Trophoblast cell (in vitro differentiated cells and primary cell): ENCODE measurements around the gene GLB1L. TPM values are rescaled to one million over a fixed set of nuclear protein-coding genes. Genes with fewer than 3 reads are reported as not detected.

Experiments
- DNase-seq, 2 donors: peaks; one replicate each; pipeline ENCODE4 v3.0.0-alpha.2; 2016
- H2AFZ ChIP-seq: 2 replicates; pipeline ENCODE4 v1.6.1; 2013; ENCODE audit warnings: low read length, moderate library complexity, mild to moderate bottlenecking; ENCODE audit not compliant: insufficient read depth, poor library complexity
- H2AK5ac ChIP-seq: 2 replicates; pipeline ENCODE4 v1.6.1; 2013; ENCODE audit warnings: mild to moderate bottlenecking, low read length
- H2BK120ac ChIP-seq: 2 replicates; pipeline ENCODE4 v1.6.1; 2013; ENCODE audit warnings: low read length, mild to moderate bottlenecking, moderate library complexity; ENCODE audit not compliant: insufficient read depth, poor library complexity
- H2BK12ac ChIP-seq: 2 replicates; pipeline ENCODE4 v1.6.1; 2013; ENCODE audit warnings: mild to moderate bottlenecking, low read length, moderate library complexity
- H2BK5ac ChIP-seq: 2 replicates; pipeline ENCODE4 v1.6.1; 2013; ENCODE audit warnings: low read length, low read depth, moderate library complexity, mild to moderate bottlenecking; ENCODE audit not compliant: poor library complexity
- H3K14ac ChIP-seq: 2 replicates; pipeline ENCODE4 v1.6.1; 2013; ENCODE audit warnings: mild to moderate bottlenecking, low read length
- H3K18ac ChIP-seq: 2 replicates; pipeline ENCODE4 v1.6.1; 2013; ENCODE audit warnings: mild to moderate bottlenecking, low read length
- H3K23ac ChIP-seq: 2 replicates; pipeline ENCODE4 v1.6.1; 2013; ENCODE audit warnings: low read length
- H3K27ac ChIP-seq: 2 replicates; pipeline ENCODE4 v1.5.1; 2013; ENCODE audit warnings: low read depth, mild to moderate bottlenecking, inconsistent platforms, low read length, moderate library complexity
- H3K27me3 ChIP-seq: 2 replicates; pipeline ENCODE4 v1.6.1; 2013; ENCODE audit warnings: inconsistent platforms, mild to moderate bottlenecking, low read length, moderate library complexity; ENCODE audit not compliant: insufficient read depth
- H3K36me3 ChIP-seq, 2 experiments: 1 replicate in 1 of 2; 2 replicates in 1 of 2; pipeline ENCODE4 v1.6.1; 2013; ENCODE audit warnings: low read length in 2 of 2, mild to moderate bottlenecking in 2 of 2, moderate library complexity in 1 of 2; ENCODE audit not compliant: insufficient read depth in 2 of 2, control insufficient read depth in 1 of 2
- H3K4ac ChIP-seq: 2 replicates; pipeline ENCODE4 v1.6.1; 2013; ENCODE audit warnings: low read depth, mild to moderate bottlenecking, low read length, moderate library complexity
- H3K4me1 ChIP-seq, 2 experiments: 1 replicate in 1 of 2; 2 replicates in 1 of 2; pipeline ENCODE4 v1.6.1; 2013; ENCODE audit warnings: low read length in 2 of 2, mild to moderate bottlenecking in 2 of 2, moderate library complexity in 1 of 2; ENCODE audit not compliant: insufficient read depth in 2 of 2, control insufficient read depth in 1 of 2
- H3K4me2 ChIP-seq: 2 replicates; pipeline ENCODE4 v1.6.1; 2013; ENCODE audit warnings: inconsistent platforms, mild to moderate bottlenecking, low read length, moderate library complexity
- H3K4me3 ChIP-seq: 2 replicates; pipeline ENCODE4 v1.5.1; 2013; ENCODE audit warnings: mild to moderate bottlenecking, low read depth, low read length, inconsistent platforms
- H3K79me1 ChIP-seq: one replicate; pipeline ENCODE4 v1.6.1; 2013; ENCODE audit warnings: low read length
- H3K79me2 ChIP-seq: 2 replicates; pipeline ENCODE4 v1.6.1; 2013; ENCODE audit warnings: low read length, mild to moderate bottlenecking; ENCODE audit not compliant: control insufficient read depth, insufficient read depth, poor library complexity
- H3K9ac ChIP-seq: 2 replicates; pipeline ENCODE4 v1.6.1; 2013; ENCODE audit warnings: mild to moderate bottlenecking, low read length
- H3K9me3 ChIP-seq: 2 replicates; pipeline ENCODE4 v1.6.1; 2013; ENCODE audit warnings: low read depth, mild to moderate bottlenecking, control low read depth, inconsistent platforms, low read length; ENCODE audit not compliant: insufficient read depth
- H4K12ac ChIP-seq: 2 replicates; pipeline ENCODE4 v1.6.1; 2013; ENCODE audit warnings: low read depth, mild to moderate bottlenecking, low read length, moderate library complexity
- H4K8ac ChIP-seq: 2 replicates; pipeline ENCODE4 v1.6.1; 2013; ENCODE audit warnings: low read depth, mild to moderate bottlenecking, low read length, moderate library complexity
- H4K91ac ChIP-seq: one replicate; pipeline ENCODE4 v1.6.1; 2013; ENCODE audit warnings: low read depth, mild to moderate bottlenecking, low read length, moderate library complexity
- WGBS: extraction: QIAGEN DNeasy Blood & Tissue Kit; methylation state at CpG from one replicate; pipeline ENCODE4 v1.1.7; 2013; ENCODE audit warnings: missing lambda C conversion rate; ENCODE audit not compliant: insufficient read length, insufficient coverage; ENCODE audit errors: extremely low coverage; 5-methylcytosine and 5-hydroxymethylcytosine counted together
- polyA plus RNA-seq: library from polyadenylated mRNA; stranded (reverse); fragments of 200-250 nt; gene quantifications from 2 replicates; pipeline ENCODE4 v1.2.3, GENCODE V29; 2013

GLB1L gene
- polyA plus RNA-seq: 2.3 and 2.8 TPM in 2 replicates

DNA sequence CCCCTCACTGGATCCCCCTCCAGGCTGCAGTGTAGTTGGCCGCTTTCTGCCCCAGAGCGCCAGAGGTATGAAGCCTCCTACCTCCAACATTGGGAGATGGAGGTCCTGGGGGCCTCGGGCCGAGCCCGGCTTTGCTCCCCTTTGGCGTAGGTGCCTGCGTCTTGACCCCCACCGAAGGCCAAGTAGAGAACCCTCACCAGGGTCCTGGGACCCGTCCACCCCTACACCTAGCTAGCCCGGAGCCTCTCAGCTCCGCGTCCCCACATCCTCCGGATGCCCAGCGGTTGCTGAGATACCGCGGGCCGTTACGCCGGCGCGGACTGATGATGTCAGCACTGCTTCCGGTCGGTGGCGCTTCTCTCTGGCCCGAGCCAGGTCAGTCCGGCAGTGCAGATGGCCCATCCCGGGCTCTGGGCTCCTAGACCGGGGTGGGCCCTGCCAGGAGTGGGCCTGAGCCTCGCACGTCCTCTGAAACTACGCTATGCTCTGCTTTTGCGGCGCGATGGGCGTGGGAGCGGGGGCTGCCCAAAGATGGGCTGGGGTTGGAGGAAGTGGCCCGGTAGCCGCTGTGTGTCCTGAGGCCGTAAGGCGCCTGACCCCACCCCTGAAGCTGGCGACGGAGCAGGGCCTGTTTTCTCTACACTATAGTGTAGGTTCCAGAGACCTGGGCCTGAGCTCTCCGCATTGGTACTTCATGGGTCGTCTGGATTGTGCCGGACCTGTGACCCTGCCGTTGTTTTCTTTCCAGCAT is at the start of gene GLB1L, which contains the start of gene STK16:
Gene GLB1L (minus strand): TSS at position 297 of the 751 bp plus-strand sequence. CDS start 1,871 bp downstream, outside the sequence.
Gene STK16 (plus strand): TSS at position 332 of the 751 bp plus-strand sequence. CDS start 521 bp downstream, outside the sequence.
- H3K36me3 ChIP-seq: peaks cover 8 to 13% of the 10 kb centered on the region in 2 experiments
- H3K27me3 ChIP-seq: no peaks in the 10 kb centered on the region
- WGBS: no CpG with 5 or more reads among the region's 46 CpGs
- peak within 1 kb of the TSS; percentile 42 for H3K27ac ChIP-seq
- H4K12ac ChIP-seq: peak within 1 kb of the TSS; percentile 82
- H3K4me1 ChIP-seq: peaks cover 12 to 17% of the 10 kb centered on the region in 2 experiments
- H2BK12ac ChIP-seq: no peak within 1 kb of the TSS
- H3K4me2 ChIP-seq: peak within 1 kb of the TSS; percentile 68
- H3K4ac ChIP-seq: peak within 1 kb of the TSS; percentile 81
- peak; percentile 95 to 97 for DNase-seq
- H2BK120ac ChIP-seq: peak within 1 kb of the TSS; percentile 50
- no peaks in the 10 kb centered on the region for H3K9me3 ChIP-seq
- H3K23ac ChIP-seq: no peak within 1 kb of the TSS
- H3K18ac ChIP-seq: peak within 1 kb of the TSS; percentile 97
- H4K8ac ChIP-seq: peak within 1 kb of the TSS; percentile 93
- H3K79me1 ChIP-seq: peaks cover 9% of the 10 kb centered on the region
- peak within 1 kb of the TSS; percentile 78 for H4K91ac ChIP-seq
- H3K4me3 ChIP-seq: peak within 1 kb of the TSS; percentile 96
- peak within 1 kb of the TSS; percentile 97 for H3K9ac ChIP-seq
- H2BK5ac ChIP-seq: peak within 1 kb of the TSS; percentile 68
- peak within 1 kb of the TSS; percentile 50 for H2AFZ ChIP-seq
- peak within 1 kb of the TSS; percentile 67 for H2AK5ac ChIP-seq
- H3K79me2 ChIP-seq: peaks cover 4% of the 10 kb centered on the region
- peak within 1 kb of the TSS; percentile 81 for H3K14ac ChIP-seq

DNA sequence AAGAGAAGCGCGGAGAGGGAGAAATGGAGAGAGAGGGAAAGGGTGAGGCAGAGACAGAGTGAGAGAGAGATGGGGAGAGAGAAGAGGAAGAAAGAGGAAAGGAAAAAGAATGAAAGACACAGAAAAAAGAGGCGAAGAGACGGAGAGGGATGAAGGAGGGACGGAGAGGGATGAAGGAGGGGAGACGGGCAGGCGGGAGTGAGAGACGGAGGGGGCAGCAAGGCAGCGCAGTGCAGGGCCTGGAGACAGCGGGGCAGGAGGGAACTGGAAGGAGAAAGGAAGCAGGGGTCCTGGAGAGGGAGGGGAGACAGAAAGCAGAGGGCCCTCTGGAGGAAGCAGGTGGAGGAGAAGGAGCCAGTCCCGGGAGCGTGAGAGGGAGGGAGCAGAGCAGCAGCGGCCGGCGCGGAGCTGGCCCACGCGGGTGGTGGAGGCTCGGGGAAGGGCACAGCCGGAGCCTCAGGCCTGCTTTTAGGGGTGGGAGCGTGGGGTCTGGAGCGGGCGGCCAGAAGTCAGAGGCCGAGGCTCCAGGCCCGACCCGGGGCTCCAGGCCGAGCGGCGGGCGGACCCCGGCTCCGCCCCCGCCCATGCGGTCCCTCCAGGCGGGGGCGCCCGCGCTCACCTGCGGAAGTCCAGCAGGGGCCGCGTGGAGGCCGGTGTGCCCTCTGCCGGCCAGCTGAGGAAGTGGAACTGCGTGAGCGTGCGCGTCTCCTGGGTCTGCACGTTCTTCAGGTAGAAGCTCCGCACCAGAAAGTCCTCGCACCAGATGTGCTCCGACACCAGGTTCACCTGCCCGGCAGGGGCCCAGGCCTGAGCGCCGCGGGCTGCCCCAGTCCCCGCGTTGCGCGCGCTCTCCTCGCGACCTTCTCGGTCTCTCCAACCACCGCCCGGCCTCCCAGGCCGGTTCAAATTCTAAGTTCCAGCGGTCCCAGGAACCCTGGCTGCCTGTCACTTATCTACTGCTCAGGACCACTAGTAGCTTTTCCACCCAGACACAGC is 49.4 kb upstream of the GLB1L start:
- peak overlapping the region; percentile 42 for H2BK5ac ChIP-seq
- H3K27me3 ChIP-seq: no peaks in the 10 kb centered on the region
- no peak overlapping the region for H3K23ac ChIP-seq
- DNase-seq: peak; percentile 91 to 96
- H4K8ac ChIP-seq: peak overlapping the region; percentile 88
- peaks cover 4% of the 10 kb centered on the region in 2 experiments for H3K4me1 ChIP-seq
- H3K9me3 ChIP-seq: no peaks in the 10 kb centered on the region
- H2AFZ ChIP-seq: peak overlapping the region; percentile 75
- no peak overlapping the region for H2AK5ac ChIP-seq
- H3K9ac ChIP-seq: peak overlapping the region; percentile 77
- H2BK120ac ChIP-seq: peak overlapping the region; percentile 61
- no peak overlapping the region for H3K27ac ChIP-seq
- no peak overlapping the region for H3K4ac ChIP-seq
- peak overlapping the region; percentile 62 for H3K14ac ChIP-seq
- H2BK12ac ChIP-seq: no peak overlapping the region
- peak overlapping the region; percentile 18 for H3K18ac ChIP-seq
- H3K79me2 ChIP-seq: no peaks in the 10 kb centered on the region
- H3K79me1 ChIP-seq: peaks cover 4% of the 10 kb centered on the region
- peak overlapping the region; percentile 47 for H4K91ac ChIP-seq
- H4K12ac ChIP-seq: peak overlapping the region; percentile 83
- 100% methylated on average over 2 of the region's 67 CpGs for WGBS
- H3K36me3 ChIP-seq: no peaks in the 10 kb centered on the region
- peak overlapping the region; percentile 81 for H3K4me2 ChIP-seq
- peak overlapping the region; percentile 74 for H3K4me3 ChIP-seq

DNA sequence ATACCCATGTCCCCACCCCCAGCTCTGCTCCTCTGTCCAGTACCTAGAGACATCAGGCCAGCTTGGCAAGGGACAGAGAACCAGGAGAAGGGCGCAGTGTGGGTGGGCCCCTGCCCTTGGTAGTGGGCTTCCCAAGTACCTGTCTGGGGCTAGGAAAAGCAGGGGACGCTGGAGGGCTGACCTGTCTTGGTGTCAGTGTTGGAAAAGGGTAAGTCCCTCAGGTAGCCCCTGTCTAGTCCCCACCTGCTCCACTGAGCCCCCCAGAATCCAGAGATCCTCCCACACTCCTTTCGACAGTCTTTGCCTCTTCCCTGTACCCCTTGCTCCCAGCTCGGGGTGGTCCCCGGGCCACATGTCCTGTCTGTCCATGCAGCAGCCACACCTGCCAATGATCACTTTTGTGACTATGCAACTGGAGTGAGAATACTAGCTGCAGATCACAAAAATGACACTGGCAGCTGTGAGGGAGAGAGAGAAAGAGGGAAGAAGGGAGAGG is 48.5 kb upstream of the GLB1L start:
- Histone ChIP-seq H3K23ac (no peak overlapping the region), H3K9me3 (no peaks in the 10 kb centered on the region), H3K4me2 (no peak overlapping the region), H4K91ac (no peak overlapping the region), H3K36me3 (no peaks in the 10 kb centered on the region), H3K79me2 (no peaks in the 10 kb centered on the region), H3K27ac (no peak overlapping the region), H3K4ac (no peak overlapping the region), H3K14ac (no peak overlapping the region), H4K12ac (no peak overlapping the region), H2AK5ac (no peak overlapping the region), H3K79me1 (peaks cover 4% of the 10 kb centered on the region), H3K4me1 (peaks cover 4% of the 10 kb centered on the region in 2 experiments), H2BK12ac (no peak overlapping the region), H2BK5ac (no peak overlapping the region), H4K8ac (no peak overlapping the region), H3K27me3 (no peaks in the 10 kb centered on the region), H2BK120ac (no peak overlapping the region), H3K4me3 (no peak overlapping the region), H3K9ac (no peak overlapping the region), H2AFZ (no peak overlapping the region), H3K18ac (no peak overlapping the region)
- WGBS: no CpG with 5 or more reads among the region's 5 CpGs
- no peak for DNase-seq

DNA sequence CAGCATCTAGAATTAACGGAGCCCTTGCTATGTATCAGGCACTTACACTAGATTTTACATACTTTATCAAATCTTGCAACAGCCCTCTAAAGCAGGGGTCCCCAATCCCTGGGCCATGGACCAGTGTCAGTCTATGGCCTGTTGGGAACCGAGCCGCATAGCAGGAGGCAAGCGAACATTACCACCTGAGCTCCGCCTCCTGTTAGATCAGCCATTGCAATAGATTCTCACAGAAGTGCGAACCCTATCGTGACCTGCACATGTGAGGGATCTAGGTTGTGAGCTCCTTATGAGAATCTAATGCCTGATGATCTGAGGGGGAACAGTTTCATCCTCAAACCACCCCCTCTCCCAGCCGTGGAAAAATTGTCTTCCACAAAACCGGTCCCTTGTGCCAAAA is 47.4 kb upstream of the GLB1L start:
- no peaks in the 10 kb centered on the region for H3K9me3 ChIP-seq
- H4K8ac ChIP-seq: no peak overlapping the region
- peaks cover 7 to 11% of the 10 kb centered on the region in 2 experiments for H3K4me1 ChIP-seq
- no peak overlapping the region for H3K14ac ChIP-seq
- no peak overlapping the region for H3K18ac ChIP-seq
- H3K36me3 ChIP-seq: no peaks in the 10 kb centered on the region
- H3K4me2 ChIP-seq: no peak overlapping the region
- H3K27ac ChIP-seq: no peak overlapping the region
- H3K4ac ChIP-seq: no peak overlapping the region
- no peak overlapping the region for H2AK5ac ChIP-seq
- DNase-seq: no peak
- no peak overlapping the region for H3K23ac ChIP-seq
- no peak overlapping the region for H4K12ac ChIP-seq
- no peak overlapping the region for H4K91ac ChIP-seq
- no peak overlapping the region for H3K4me3 ChIP-seq
- WGBS: no CpG with 5 or more reads among the region's 9 CpGs
- H3K79me2 ChIP-seq: no peaks in the 10 kb centered on the region
- H2BK12ac ChIP-seq: no peak overlapping the region
- no peak overlapping the region for H2BK5ac ChIP-seq
- H2AFZ ChIP-seq: no peak overlapping the region
- H3K9ac ChIP-seq: no peak overlapping the region
- H3K27me3 ChIP-seq: no peaks in the 10 kb centered on the region
- no peak overlapping the region for H2BK120ac ChIP-seq
- H3K79me1 ChIP-seq: peaks cover 7% of the 10 kb centered on the region
